ENCODE data around the gene ERRFI1.

GRCh38 chr1:8031176-8031785 lies 5.2 kb upstream of the ERRFI1 start:
- TF ChIP-seq CTCF (IDR thresholded peaks at IDR 0.05 in 8 of 11, conservative IDR thresholded peaks at IDR 0.05 in 3 of 11): peak in 10 of 11 experiments; percentile 40 to 75 (median 62)
- no peak for TF ChIP-seq POLR2A (IDR thresholded peaks at IDR 0.05)
- no peak for TF ChIP-seq POLR2AphosphoS5 (IDR thresholded peaks at IDR 0.05)

Measured in spleen (tissue), 7 donors.